Adrenal gland (tissue), 12 donors: Measurements from ENCODE around the gene SAA2. TPM values are rescaled to one million over a fixed set of nuclear protein-coding genes. Genes with fewer than 3 reads are reported as not detected.

ENCODE experiments used
- DNase-seq, 7 donors: peaks; one replicate each; pipeline ENCODE4 v3.0.0-alpha.2; 2019 to 2020
- H3K27ac ChIP-seq, 5 donors: fragments of 200-600 bp; sonication (generic) in 4 of 5; 1 replicate in 3 of 5; 2 replicates in 2 of 5; pipeline versions ENCODE4 v1.5.1 to v1.8.0; 2016 to 2020; ENCODE audit warnings: mild to moderate bottlenecking in 1 of 5
- H3K27me3 ChIP-seq: fragments of 200-600 bp; 2 replicates; pipeline ENCODE4 v1.8.0; 2021
- H3K36me3 ChIP-seq, 2 donors: fragments of 200-600 bp; replicated peaks in 1 of 2; 1 replicate in 1 of 2; 2 replicates in 1 of 2; pipeline versions ENCODE4 v1.5.1 to v1.8.0; 2018 to 2022
- H3K4me1 ChIP-seq, 2 donors: fragments of 200-600 bp; replicated peaks in 1 of 2; 1 replicate in 1 of 2; 2 replicates in 1 of 2; pipeline versions ENCODE4 v1.5.1 to v1.8.0; 2018 to 2021
- H3K4me3 ChIP-seq, 4 donors: fragments of 200-600 bp; sonication (generic) in 3 of 4; one replicate each; pipeline ENCODE4 v1.5.1; 2016 to 2018
- H3K9me3 ChIP-seq, 3 donors: fragments of 200-600 bp; sonication (generic) in 1 of 3; replicated peaks in 1 of 3; 1 replicate in 2 of 3; 2 replicates in 1 of 3; pipeline versions ENCODE4 v1.5.1 to v1.8.0; 2016 to 2021
- CTCF ChIP-seq, 6 experiments: fragments of 450-650 bp in 4 of 6; fragments of 200-600 bp in 2 of 6; sonication (generic) in 1 of 6; IDR thresholded peaks; 1 replicate in 5 of 6; 2 replicates in 1 of 6; pipeline versions ENCODE4 v1.5.1 to v1.8.0; 2016 to 2021; ENCODE audit warnings: antibody characterized with exemption in 6 of 6, mild to moderate bottlenecking in 2 of 6, moderate library complexity in 1 of 6
- POLR2A ChIP-seq, 2 donors: fragments of 450-650 bp; IDR thresholded peaks; one replicate each; pipeline ENCODE4 v1.6.1; 2017; ENCODE audit warnings: antibody characterized with exemption in 2 of 2, mild to moderate bottlenecking in 2 of 2, moderate library complexity in 1 of 2
- whole genome bisulfite sequencing, 4 donors: extraction: QIAGEN DNeasy Blood & Tissue Kit in 2 of 4; methylation state at CpG; one replicate each; pipeline versions ENCODE4 v1.1.5 to v1.1.7; 2013 to 2017; 5-methylcytosine and 5-hydroxymethylcytosine counted together
- intact Hi-C, 2 donors: fragments of 100-400 bp; cut with DNase I; formaldehyde crosslinking; loops; one replicate each; pipeline versions ENCODE4 v1.14.1 to v1.15.0; 2022 to 2023
- polyA plus RNA-seq, 3 donors: library from polyadenylated mRNA; stranded (reverse); fragments of 200-250 nt in 2 of 3; fragments of 350-450 nt in 1 of 3; fragmentation: Illumina TruSeq in 1 of 3; extraction: RNeasy Lipid Tissue Mini Kit (QIAGEN cat#74804) in 1 of 3; gene quantifications; one replicate each; pipeline ENCODE4 v1.2.3, GENCODE V29; 2013 to 2014
- total RNA-seq, 9 donors: library from RNA; depleted of rRNA in 4 of 9; stranded (reverse); fragments of >200 nt in 4 of 9; fragments of 120-200 nt in 1 of 9; fragmentation: NEBNext Ultra II Directional in 1 of 9; extraction: Animal tissue kit (Norgen Biotek cat#: 25700) in 1 of 9; gene quantifications; one replicate each; pipeline versions ENCODE4 v1.1.0 to v1.2.4, GENCODE V29; 2013 to 2023
- donor health status: healthy with polysubstance abuse.
- donor health status: Bipolar disorder and iron deficiency.
- donor health status: DM: yes; HTN: yes; CAD: no.
- donor health status: DM: no; HTN: no; CAD: no.
- donor health status: DM: no; HTN: no; CAD: no.
- donor health status: DM: yes; HTN: yes; CAD: no.

Gene SAA2
- total and polyA plus RNA-seq, 12 donors, result 0.28 to 90.3 (median 7.6) TPM

- Histone ChIP-seq H3K36me3 (no peaks in the 10 kb centered on the region), H3K9me3 (no peaks in the 10 kb centered on the region), H3K4me1 (no peaks in the 10 kb centered on the region), H3K4me3 (no peak overlapping the region), H3K27ac (no peak overlapping the region), H3K27me3 (no peaks in the 10 kb centered on the region)
- intact Hi-C loops, result no loop called here
- peak in 3 of 7 donors; percentile 28 to 58 (median 29) for DNase-seq
- whole genome bisulfite sequencing, 4 donors, result 45 to 60% (median 53%) methylated on average over 2 to 6 of the region's 6 CpGs
- TF ChIP-seq CTCF (IDR thresholded peaks at IDR 0.05) (no peak), POLR2A (IDR thresholded peaks at IDR 0.05) (no peak)
Measured at GRCh38 chr11:18245396-18245795, 3.1 kb downstream of the SAA2 start.

GRCh38 chr11:18243783-18244362 is 4.6 kb downstream of the SAA2 start:
- H3K27ac ChIP-seq, result no peak overlapping the region
- H3K4me1 ChIP-seq, result no peaks in the 10 kb centered on the region
- H3K36me3 ChIP-seq, result no peaks in the 10 kb centered on the region
- peak; percentile 47 to 79 (median 55) for DNase-seq
- 0 to 14% (median 1%) methylated on average over 1 of the region's 1 CpG for WGBS, 4 donors
- intact Hi-C loops, result no loop called here
- TF ChIP-seq CTCF (IDR thresholded peaks at IDR 0.05) (peak; percentile 52 to 80 (median 72)), POLR2A (IDR thresholded peaks at IDR 0.05) (no peak)
- H3K4me3 ChIP-seq, result no peak overlapping the region
- H3K27me3 ChIP-seq, result no peaks in the 10 kb centered on the region
- no peaks in the 10 kb centered on the region for H3K9me3 ChIP-seq

GRCh38 chr11:18239655-18240054 is 8.8 kb downstream of the SAA2 start:
- Histone ChIP-seq H3K27me3 (no peaks in the 10 kb centered on the region), H3K36me3 (no peaks in the 10 kb centered on the region), H3K4me1 (no peaks in the 10 kb centered on the region), H3K9me3 (peaks cover 0 to 3% (median 0%) of the 10 kb centered on the region in 3 donors), H3K27ac (no peak overlapping the region), H3K4me3 (no peak overlapping the region)
- DNase-seq, result no peak
- TF ChIP-seq CTCF (IDR thresholded peaks at IDR 0.05) (no peak), POLR2A (IDR thresholded peaks at IDR 0.05) (no peak)
- intact Hi-C loops, result no loop called here
- WGBS, 4 donors, result 50 to 71% (median 71%) methylated on average over 1 of the region's 1 CpG

GRCh38 chr11:18236664-18237356 is 11.7 kb downstream of the SAA2 start, which contains the start of gene SAA4:
TSS of gene SAA4 (minus strand) at chr11:18236802. CDS start at chr11:18235926, 876 bp downstream.
- Histone ChIP-seq H3K27ac (no peak within 1 kb of the TSS), H3K9me3 (peaks cover 0 to 3% (median 0%) of the 10 kb centered on the region in 3 donors), H3K4me1 (no peaks in the 10 kb centered on the region), H3K4me3 (no peak within 1 kb of the TSS), H3K27me3 (no peaks in the 10 kb centered on the region), H3K36me3 (no peaks in the 10 kb centered on the region)
- intact Hi-C loops, result no loop called here
- no peak for DNase-seq
- WGBS, 4 donors, result 63 to 84% (median 69%) methylated on average over 2 of the region's 2 CpGs
- TF ChIP-seq POLR2A (IDR thresholded peaks at IDR 0.05) (no peak), CTCF (IDR thresholded peaks at IDR 0.05) (no peak)
